GM11168 (cell line): Measurements from ENCODE around the gene SLC25A42.

Source experiments
- in situ Hi-C: fragments of 300-500 bp; cut with MboI; formaldehyde crosslinking; loops from one replicate; pipeline ENCODE4 v1.12.0; 2022; ENCODE audit warnings: low sequenced_read_pairs; ENCODE audit not compliant: unreplicated experiment

Gene SLC25A42

GRCh38 chr19:19152668-19153384 is 89.0 kb downstream of the SLC25A42 start:
- in situ Hi-C loops: no loop called here

GRCh38 chr19:19154768-19155494 is 91.1 kb downstream of the SLC25A42 start:
- in situ Hi-C loops: no loop called here

- in situ Hi-C loops: no loop called here
Observed at GRCh38 chr19:19155495-19156219, 91.9 kb downstream of the SLC25A42 start.

- in situ Hi-C loops: no loop called here
Observed at GRCh38 chr19:19157808-19158207, 94.0 kb downstream of the SLC25A42 start.

GRCh38 chr19:19159534-19159933 is 95.7 kb downstream of the SLC25A42 start:
- in situ Hi-C loops: no loop called here

GRCh38 chr19:19160461-19161035 is 96.8 kb downstream of the SLC25A42 start:
- in situ Hi-C loops: no loop called here

- in situ Hi-C loops: no loop called here
Observed at GRCh38 chr19:19162495-19162894, 98.7 kb downstream of the SLC25A42 start.
